Cardiac muscle cell (in vitro differentiated cells and primary cell): ENCODE results near the gene AKAP14. TPM values are rescaled to one million over a fixed set of nuclear protein-coding genes. Genes with fewer than 3 reads are reported as not detected.
"Not testable (repeated sequence)": the region's sequence is repeated elsewhere in the genome, so short reads cannot be mapped to it uniquely, and the experiment has no call there.

Source experiments
- DNase-seq, 2 donors: peaks; one replicate each; pipeline versions ENCODE4 v3.0.0 to v3.0.0-alpha.2; 2010 to 2017; ENCODE audit warnings: low read depth in 1 of 2, low spot score in 1 of 2
- H3K27ac ChIP-seq: fragments of 200-600 bp; sonication (generic); 2 replicates; pipeline ENCODE4 v1.5.1; 2016
- H3K27me3 ChIP-seq: fragments of 200-600 bp; sonication (generic); 2 replicates; pipeline ENCODE4 v1.6.0; 2016; ENCODE audit warnings: control low read depth
- H3K36me3 ChIP-seq: fragments of 200-600 bp; sonication (generic); 2 replicates; pipeline ENCODE4 v1.5.1; 2016; ENCODE audit warnings: control low read depth
- H3K4me1 ChIP-seq: fragments of 200-600 bp; sonication (generic); 2 replicates; pipeline ENCODE4 v1.8.1; 2017; ENCODE audit warnings: low read depth, mild to moderate bottlenecking, mixed run types
- H3K4me3 ChIP-seq: fragments of 200-600 bp; sonication (generic); 2 replicates; pipeline ENCODE4 v1.5.1; 2016; ENCODE audit warnings: mild to moderate bottlenecking
- H3K9me3 ChIP-seq: fragments of 200-600 bp; sonication (generic); 2 replicates; pipeline ENCODE4 v1.5.1; 2017; ENCODE audit warnings: low read depth, mild to moderate bottlenecking, control low read depth
- CTCF ChIP-seq: IDR thresholded peaks from 2 replicates; pipeline ENCODE4 v1.5.1; 2012; ENCODE audit warnings: low read depth, mild to moderate bottlenecking, low read length
- polyA plus RNA-seq: library from polyadenylated mRNA; unstranded; fragments of >200 nt; fragmentation: Nextera tagmentation; extraction: Ambion mirVana; gene quantifications from 2 replicates; pipeline ENCODE4 v1.2.1, GENCODE V29; 2016
- total RNA-seq: library from RNA; depleted of rRNA; stranded (reverse); fragments of >200 nt; gene quantifications from 2 replicates; pipeline ENCODE4 v1.2.3, GENCODE V29; 2016

AKAP14 gene
- total and polyA plus RNA-seq, 2 experiments from 2014 or later, result not detected

GRCh38 chrX:119942831-119943184 is 47.1 kb downstream of the AKAP14 start:
- Histone ChIP-seq H3K27me3 (no peaks in the 10 kb centered on the region), H3K36me3 (no peaks in the 10 kb centered on the region), H3K4me3 (peak overlapping the region; percentile 68), H3K4me1 (no peaks in the 10 kb centered on the region), H3K27ac (peak overlapping the region; percentile 88), H3K9me3 (no peaks in the 10 kb centered on the region)
- no peak for TF ChIP-seq CTCF
- DNase-seq, result peak in 1 of 2 donors; percentile 0

- no peak for TF ChIP-seq CTCF
- Histone ChIP-seq H3K36me3 (no peaks in the 10 kb centered on the region), H3K4me1 (no peaks in the 10 kb centered on the region), H3K4me3 (peak within 1 kb of the TSS; percentile 68), H3K27ac (peak within 1 kb of the TSS; percentile 88), H3K27me3 (no peaks in the 10 kb centered on the region), H3K9me3 (no peaks in the 10 kb centered on the region)
- peak; percentile 78 to 95 for DNase-seq
Measured at GRCh38 chrX:119943185-119943988, 47.7 kb downstream of the AKAP14 start, which contains the start of gene NKAP. NKAP (minus strand) TSS chrX:119943751; CDS start chrX:119943605, 146 bp downstream.

GRCh38 chrX:119945481-119945880 is 49.8 kb downstream of the AKAP14 start:
- Histone ChIP-seq H3K27me3 (no peaks in the 10 kb centered on the region), H3K4me1 (no peaks in the 10 kb centered on the region), H3K27ac (no peak overlapping the region), H3K4me3 (no peak overlapping the region), H3K9me3 (no peaks in the 10 kb centered on the region), H3K36me3 (no peaks in the 10 kb centered on the region)
- no peak for DNase-seq
- TF ChIP-seq CTCF, result no peak

GRCh38 chrX:119948381-119948780 is 52.7 kb downstream of the AKAP14 start:
- Histone ChIP-seq H3K36me3 (no peaks in the 10 kb centered on the region), H3K27ac (no peak overlapping the region), H3K4me1 (no peaks in the 10 kb centered on the region), H3K27me3 (no peaks in the 10 kb centered on the region), H3K9me3 (no peaks in the 10 kb centered on the region), H3K4me3 (no peak overlapping the region)
- TF ChIP-seq CTCF, result no peak
- no peak for DNase-seq

- Histone ChIP-seq H3K4me3 (no peak overlapping the region), H3K36me3 (no peaks in the 10 kb centered on the region), H3K27me3 (no peaks in the 10 kb centered on the region), H3K27ac (no peak overlapping the region), H3K9me3 (no peaks in the 10 kb centered on the region), H3K4me1 (no peaks in the 10 kb centered on the region)
- no peak for DNase-seq
- TF ChIP-seq CTCF, result no peak
Measured at GRCh38 chrX:119954374-119954773, 58.7 kb downstream of the AKAP14 start.

- H3K9me3 ChIP-seq, H3K4me3 ChIP-seq, DNase-seq, H3K27me3 ChIP-seq, H3K4me1 ChIP-seq, H3K36me3 ChIP-seq, H3K27ac ChIP-seq: not testable (repeated sequence)
Measured at GRCh38 chrX:119955807-119956570, 60.3 kb downstream of the AKAP14 start.
